HEK293 (cell line): ENCODE results near the gene RPRD2.

ENCODE experiments used
- AEBP2 ChIP-seq: fragments of 450-650 bp; formaldehyde crosslinking; IDR thresholded peaks from 2 replicates; pipeline ENCODE4 v1.5.1; 2016; ENCODE audit warnings: missing biosample characterization, missing genetic modification characterization, borderline replicate concordance
- CTCF ChIP-seq: fragments of 450-650 bp; formaldehyde crosslinking; IDR thresholded peaks from 2 replicates; pipeline ENCODE4 v1.5.1; 2016; ENCODE audit warnings: missing biosample characterization, missing genetic modification characterization
- GFI1B ChIP-seq: fragments of 450-650 bp; formaldehyde crosslinking; IDR thresholded peaks from 2 replicates; pipeline ENCODE4 v1.5.1; 2016; ENCODE audit warnings: missing biosample characterization, missing genetic modification characterization
- GLI4 ChIP-seq: fragments of 450-650 bp; formaldehyde crosslinking; IDR thresholded peaks from 2 replicates; pipeline ENCODE4 v1.5.1; 2016; ENCODE audit warnings: missing biosample characterization, missing genetic modification characterization
- PBX3 ChIP-seq: sonication (generic); formaldehyde crosslinking; IDR thresholded peaks from 2 replicates; pipeline ENCODE4 v1.8.1; 2022; ENCODE audit warnings: mild to moderate bottlenecking, moderate library complexity, missing genetic modification reagents
- TCF7L2 ChIP-seq: IDR thresholded peaks from 2 replicates; pipeline ENCODE4 v1.6.1; 2011; ENCODE audit warnings: low read depth, mild to moderate bottlenecking, inconsistent platforms, low read length, moderate library complexity, borderline replicate concordance
- ZEB2 ChIP-seq: fragments of 450-650 bp; formaldehyde crosslinking; IDR thresholded peaks from 2 replicates; pipeline ENCODE4 v1.5.1; 2016; ENCODE audit warnings: missing biosample characterization, missing genetic modification characterization
- ZFHX2 ChIP-seq: fragments of 450-650 bp; formaldehyde crosslinking; conservative IDR thresholded peaks from 2 replicates; pipeline ENCODE4 v1.5.1; 2016; ENCODE audit warnings: missing biosample characterization, missing genetic modification characterization
- ZNF274 ChIP-seq, 2 experiments: fragments of 200-500 bp in 1 of 2; fragments of 450-650 bp in 1 of 2; sonication (Bioruptor generic) in 1 of 2; formaldehyde crosslinking in 1 of 2; IDR thresholded peaks; 2 replicates each; pipeline versions ENCODE4 v1.5.1 to v1.6.1; 2014 to 2016; ENCODE audit warnings: borderline replicate concordance in 1 of 2, inconsistent platforms in 1 of 2, low read length in 1 of 2, missing biosample characterization in 1 of 2, missing genetic modification characterization in 1 of 2
- ZSCAN5A ChIP-seq: fragments of 450-650 bp; formaldehyde crosslinking; IDR thresholded peaks from 2 replicates; pipeline ENCODE4 v1.5.1; 2016; ENCODE audit warnings: missing biosample characterization, missing genetic modification characterization

- TF ChIP-seq ZEB2, result no peak
- no peak for TF ChIP-seq CTCF (tag by site-specific recombination)
- TF ChIP-seq ZFHX2 (tag by site-specific recombination), result no peak
- no peak for TF ChIP-seq TCF7L2
- TF ChIP-seq AEBP2 (tag by site-specific recombination), result no peak
- TF ChIP-seq GFI1B (tag by site-specific recombination), result no peak
- no peak for TF ChIP-seq PBX3 (CRISPR knock-in tag)
- no peak for TF ChIP-seq GLI4 (tag by site-specific recombination)
- no peak for TF ChIP-seq ZSCAN5A (tag by site-specific recombination)
- TF ChIP-seq ZNF274 (IDR thresholded peaks at IDR 0.05; ENCODE audit: low read length), result no peak
- TF ChIP-seq ZNF274 (tag by site-specific recombination; IDR thresholded peaks at IDR 0.05; ENCODE audit: borderline replicate concordance), result no peak
These were observed 113.4 kb downstream of the RPRD2 start for GRCh38 chr1:150477320-150477719.
